ENCODE results near the gene ZFYVE28. TPM values are rescaled to one million over a fixed set of nuclear protein-coding genes. Genes with fewer than 3 reads are reported as not detected.

Gene ZFYVE28
- total and polyA plus RNA-seq, 8 donors, result 2.2 to 12.4 (median 3.9) TPM

- TF ChIP-seq CTCF (IDR thresholded peaks at IDR 0.05), result no peak
- H3K27me3 ChIP-seq, result no peaks in the 10 kb centered on the region
- intact Hi-C loops (cut with DNase I), result no loop called here
- no peak overlapping the region for H3K27ac ChIP-seq
- H3K36me3 ChIP-seq, result no peaks in the 10 kb centered on the region
- ATAC-seq (no peak), DNase-seq (peak in 1 of 4 donors; percentile 50)
- H3K9me3 ChIP-seq, result no peaks in the 10 kb centered on the region
- H3K4me1 ChIP-seq, result no peaks in the 10 kb centered on the region
- no peak overlapping the region for H3K4me3 ChIP-seq
Observed at GRCh38 chr4:2352729-2353221, 65.7 kb downstream of the ZFYVE28 start.

- intact Hi-C loops (cut with DNase I), result no loop called here
Observed at GRCh38 chr4:2352171-2352570, 66.3 kb downstream of the ZFYVE28 start.

GRCh38 chr4:2350982-2351381, 67.5 kb downstream of the ZFYVE28 start:
- H3K9me3 ChIP-seq, result peaks cover 0 to 7% of the 10 kb centered on the region in 2 donors
- no peak overlapping the region for H3K4me3 ChIP-seq
- no peak for DNase-seq
- H3K4me1 ChIP-seq, result no peaks in the 10 kb centered on the region
- H3K27me3 ChIP-seq, result no peaks in the 10 kb centered on the region
- no peak for TF ChIP-seq CTCF (IDR thresholded peaks at IDR 0.05)
- no peak overlapping the region for H3K27ac ChIP-seq
- ATAC-seq, result no peak
- H3K36me3 ChIP-seq, result no peaks in the 10 kb centered on the region
- intact Hi-C loops (cut with DNase I), result no loop called here

More at GRCh38 chr4:2352171-2352570, 66.3 kb downstream of the ZFYVE28 start:
- DNase-seq (peak in 1 of 4 donors; percentile 60), ATAC-seq (no peak)
- Histone ChIP-seq H3K27me3 (no peaks in the 10 kb centered on the region), H3K4me1 (no peaks in the 10 kb centered on the region), H3K9me3 (no peaks in the 10 kb centered on the region), H3K4me3 (no peak overlapping the region), H3K36me3 (no peaks in the 10 kb centered on the region), H3K27ac (no peak overlapping the region)
- TF ChIP-seq CTCF (IDR thresholded peaks at IDR 0.05), result no peak

GRCh38 chr4:2348786-2349185, 69.7 kb downstream of the ZFYVE28 start:
- TF ChIP-seq CTCF (IDR thresholded peaks at IDR 0.05), result no peak
- H3K4me1 ChIP-seq, result no peaks in the 10 kb centered on the region
- H3K27me3 ChIP-seq, result no peaks in the 10 kb centered on the region
- DNase-seq (no peak), ATAC-seq (no peak)
- no peak overlapping the region for H3K27ac ChIP-seq
- H3K4me3 ChIP-seq, result no peak overlapping the region
- H3K36me3 ChIP-seq, result no peaks in the 10 kb centered on the region
- intact Hi-C loops (cut with DNase I), result no loop called here
- H3K9me3 ChIP-seq, result peaks cover 0 to 10% of the 10 kb centered on the region in 2 donors

GRCh38 chr4:2347190-2347589, 71.3 kb downstream of the ZFYVE28 start:
- ATAC-seq, result no peak
- intact Hi-C loops (cut with DNase I), result no loop called here
- H3K4me1 ChIP-seq, result no peaks in the 10 kb centered on the region
- DNase-seq, result no peak
- H3K9me3 ChIP-seq, result peaks cover 0 to 10% of the 10 kb centered on the region in 2 donors
- H3K27me3 ChIP-seq, result no peaks in the 10 kb centered on the region
- H3K4me3 ChIP-seq, result no peak overlapping the region
- TF ChIP-seq CTCF (IDR thresholded peaks at IDR 0.05), result no peak
- no peak overlapping the region for H3K27ac ChIP-seq
- H3K36me3 ChIP-seq, result no peaks in the 10 kb centered on the region
